HepG2 (cell line): ENCODE results near the gene BAIAP3. TPM values are rescaled to one million over a fixed set of nuclear protein-coding genes. Genes with fewer than 3 reads are reported as not detected.

ENCODE experiments used
- ATAC-seq: fragments of 200-7000 bp; cut with Tn5 transposase; 3 replicates; pipeline ENCODE4 v1.9.1; 2020; ENCODE audit warnings: mild to moderate bottlenecking, moderate library complexity
- BruUV-seq: library from RNA; stranded (reverse); fragments of 400-500 nt; replicated peaks from 2 replicates; lab custom pipeline; 2021; lab: Mats Ljungman, UMichigan
- CTCF ChIA-PET: fragments of 300-600 bp; formaldehyde crosslinking; extraction: SDS; loops from one replicate; lab custom pipeline; 2021; ENCODE audit warnings: low total read pairs, inconsistent platforms, low intra/inter-chr PET ratio; lab: Yijun Ruan, JAX
- POLR2A ChIA-PET: fragments of 350-600 bp; sonication (Branson Sonifier 250); formaldehyde crosslinking; loops from one replicate; lab custom pipeline; 2020; ENCODE audit warnings: antibody characterized with exemption, inconsistent platforms; lab: Yijun Ruan, JAX
- DNase-seq: peaks from one replicate; pipeline ENCODE4 v3.0.0-alpha.2; 2015; ENCODE audit warnings: low spot score
- FAIRE-seq: peaks from 3 replicates; lab custom pipeline; 2011; peaks lifted over from hg19 to GRCh38; lab: Jason Lieb, UNC
- H2AFZ ChIP-seq: one replicate; pipeline ENCODE4 v1.6.1; 2011; ENCODE audit warnings: low read length, inconsistent platforms
- H3K27ac ChIP-seq: fragments of 300-600 bp; 3 replicates; pipeline ENCODE4 v1.8.0; 2011; ENCODE audit warnings: mixed run types, mild to moderate bottlenecking, mixed read lengths, low read length, inconsistent platforms; ENCODE audit not compliant: insufficient read depth; ENCODE audit errors: extremely low read length
- H3K27me3 ChIP-seq, 2 experiments: fragments of 200-600 bp in 1 of 2; 2 replicates in 1 of 2; 3 replicates in 1 of 2; pipeline versions ENCODE4 v1.6.0 to v1.8.0; 2011; ENCODE audit warnings: low read length in 2 of 2, mild to moderate bottlenecking in 2 of 2, moderate library complexity in 2 of 2, inconsistent platforms in 1 of 2; ENCODE audit not compliant: insufficient read depth in 2 of 2, control insufficient read depth in 1 of 2
- H3K36me3 ChIP-seq, 2 experiments: fragments of 200-600 bp in 1 of 2; replicated peaks in 1 of 2; 2 replicates in 1 of 2; 3 replicates in 1 of 2; pipeline versions ENCODE4 v1.5.1 to v1.8.0; 2011; ENCODE audit warnings: low read length in 2 of 2, inconsistent platforms in 1 of 2; ENCODE audit not compliant: insufficient read depth in 2 of 2, control insufficient read depth in 1 of 2
- H3K4me1 ChIP-seq: 2 replicates; pipeline ENCODE4 v1.5.1; 2012; ENCODE audit warnings: low read length, inconsistent platforms; ENCODE audit not compliant: insufficient read depth
- H3K4me2 ChIP-seq: 2 replicates; pipeline ENCODE4 v1.6.0; 2011; ENCODE audit warnings: low read depth, low read length, inconsistent platforms
- H3K4me3 ChIP-seq, 3 experiments: fragments of 200-600 bp in 1 of 3; sonication (generic), shearing (Covaris generic) in 1 of 3; replicated peaks in 1 of 3; 2 replicates each; pipeline ENCODE4 v1.5.1; 2011 to 2016; ENCODE audit warnings: low read length in 3 of 3, inconsistent platforms in 2 of 3, low read depth in 2 of 3, mild to moderate bottlenecking in 2 of 3, control low read depth in 1 of 3, mixed read lengths in 1 of 3; ENCODE audit not compliant: insufficient read depth in 1 of 3
- H3K79me2 ChIP-seq: one replicate; pipeline ENCODE4 v1.6.1; 2011; ENCODE audit warnings: low read length, inconsistent platforms; ENCODE audit not compliant: insufficient read depth
- H3K9ac ChIP-seq: 2 replicates; pipeline ENCODE4 v1.6.0; 2011; ENCODE audit warnings: mild to moderate bottlenecking, low read depth, low read length, inconsistent platforms; ENCODE audit not compliant: insufficient read depth
- H3K9me3 ChIP-seq: 2 replicates; pipeline ENCODE4 v1.5.1; 2012; ENCODE audit warnings: mild to moderate bottlenecking, low read length
- H4K20me1 ChIP-seq: 2 replicates; pipeline ENCODE4 v1.6.0; 2011; ENCODE audit warnings: inconsistent platforms, mild to moderate bottlenecking, low read length, moderate library complexity; ENCODE audit not compliant: insufficient read depth
- AGO2 ChIP-seq: fragments of 200-400 bp; formaldehyde crosslinking; optimal IDR thresholded peaks from 2 replicates; pipeline ENCODE3; 2017; ENCODE audit warnings: mild to moderate bottlenecking, low read depth, low read length, moderate library complexity
- KDM2A ChIP-seq: sonication (generic); formaldehyde crosslinking; IDR thresholded peaks from 2 replicates; pipeline ENCODE4 v1.4.0; 2020; ENCODE audit warnings: low read depth, missing genetic modification reagents, borderline replicate concordance
- SRSF1 ChIP-seq: fragments of 200-400 bp; formaldehyde crosslinking; optimal IDR thresholded peaks from 2 replicates; pipeline ENCODE3; 2017; ENCODE audit warnings: mild to moderate bottlenecking, low read depth, low read length, moderate library complexity
- ZBTB4 ChIP-seq: sonication (generic); formaldehyde crosslinking; IDR thresholded peaks from 2 replicates; pipeline ENCODE4 v1.4.0; 2020; ENCODE audit warnings: missing genetic modification reagents, mild to moderate bottlenecking, borderline replicate concordance
- ZMAT3 ChIP-seq: sonication (generic); formaldehyde crosslinking; conservative IDR thresholded peaks from 2 replicates; pipeline ENCODE4 v1.7.0; 2021; ENCODE audit warnings: missing genetic modification reagents
- ZNF644 ChIP-seq: IDR thresholded peaks from 2 replicates; pipeline ENCODE4 v1.6.1; 2016; ENCODE audit warnings: low read depth
- WGBS: methylation state at CpG from one replicate; pipeline ENCODE4 v1.1.6; 2017; ENCODE audit warnings: low lambda C conversion rate; 5-methylcytosine and 5-hydroxymethylcytosine counted together
- in situ Hi-C: cut with HindIII; loops from 2 replicates; pipeline ENCODE4 v1.10.0; 2017; ENCODE audit warnings: low pct_unique_long_range_greater_than_20kb; ENCODE audit not compliant: extremely low pct_ligation_motif_present
- intact Hi-C: fragments of 100-400 bp; cut with micrococcal nuclease; formaldehyde crosslinking; loops from one replicate; pipeline ENCODE4 v1.10.0; 2022; ENCODE audit not compliant: unreplicated experiment
- polyA plus RNA-seq, 8 experiments: library from polyadenylated mRNA; depleted of rRNA in 3 of 8; stranded (reverse) in 7 of 8; unstranded in 1 of 8; fragments of >200 nt; fragmentation: Illumina TruSeq in 4 of 8; extraction: Trizol in 4 of 8; gene quantifications; 2 replicates each; pipeline versions ENCODE4 v1.2.1 to v1.2.3, GENCODE V29; 2011 to 2016; ENCODE audit warnings: low read depth in 4 of 8, missing spikeins in 1 of 8, mixed read lengths in 1 of 8; ENCODE audit not compliant: insufficient read depth in 1 of 8
- total RNA-seq, 5 experiments: library from RNA; depleted of rRNA; stranded (reverse); fragments of >200 nt; fragmentation: Illumina TruSeq; extraction: Trizol; gene quantifications; 2 replicates each; pipeline ENCODE4 v1.2.3, GENCODE V29; 2016; ENCODE audit warnings: low read depth in 1 of 5

Gene BAIAP3
- total and polyA plus RNA-seq, 2 of the 13 experiments (the other 11 are each of a cell fraction or from before 2014, with no cell fraction given) = 3.2 to 5.7 TPM

GRCh38 chr16:1326946-1327618, 6.4 kb upstream of the BAIAP3 start:
- H4K20me1 ChIP-seq = no peaks in the 10 kb centered on the region
- no peaks in the 10 kb centered on the region for H3K9me3 ChIP-seq
- H2AFZ ChIP-seq = no peak overlapping the region
- ChIA-PET CTCF (no interaction called here), POLR2A (no interaction called here)
- peaks cover 13% of the 10 kb centered on the region for H3K4me1 ChIP-seq
- no peak overlapping the region for H3K27ac ChIP-seq
- in situ Hi-C loops (no loop called here), intact Hi-C loops (no loop called here)
- no peak overlapping the region for H3K4me2 ChIP-seq
- no peak overlapping the region for H3K9ac ChIP-seq
- DNase-seq (no peak), ATAC-seq (no peak), FAIRE-seq (no peak)
- no peak overlapping the region for H3K4me3 ChIP-seq
- H3K79me2 ChIP-seq = no peaks in the 10 kb centered on the region
- peaks cover 3 to 17% of the 10 kb centered on the region in 2 experiments; a peak in 3 of 5 replicates for H3K36me3 ChIP-seq
- BruUV-seq = no TSS peak
- no peaks in the 10 kb centered on the region; a peak in 1 of 5 replicates for H3K27me3 ChIP-seq
- TF ChIP-seq AGO2 = peak; percentile 52
- TF ChIP-seq KDM2A (CRISPR knock-in tag) = 0 out of 2 replicates have a peak, but pooled peaks have one; percentile 13
- TF ChIP-seq SRSF1 = no peak
- no peak for TF ChIP-seq ZNF644 (CRISPR knock-in tag)
- WGBS = 100% methylated on average over 5 of the region's 17 CpGs

DNA sequence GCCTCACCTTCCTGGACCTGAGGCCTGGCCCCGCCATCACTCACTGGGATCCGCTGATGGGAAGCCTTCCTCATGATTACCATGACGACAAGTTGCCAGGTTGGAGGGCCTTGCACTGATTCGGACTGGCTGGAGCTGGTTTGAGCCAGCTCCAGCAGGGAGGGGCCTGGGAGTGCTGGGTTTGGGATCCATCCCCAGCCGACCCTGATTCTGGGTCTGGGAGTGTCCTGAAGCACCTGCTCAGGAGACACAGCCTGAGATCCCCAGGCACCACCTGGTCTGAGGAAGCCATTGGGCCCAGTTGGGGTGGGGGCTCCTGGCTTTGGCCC, 5.9 kb upstream of the BAIAP3 start:
- in situ Hi-C loops = no loop called here
- CTCF ChIA-PET = no interaction called here
- no TSS peak for BruUV-seq

More for the DNA sequence above, 5.9 kb upstream of the BAIAP3 start:
- H3K36me3 ChIP-seq = peaks cover 3 to 17% of the 10 kb centered on the region in 2 experiments; a peak in 3 of 5 replicates
- FAIRE-seq (no peak), ATAC-seq (no peak), DNase-seq (no peak)
- intact Hi-C loops = no loop called here
- 90% methylated on average over 3 of the region's 5 CpGs for WGBS
- H2AFZ ChIP-seq = no peak overlapping the region
- H3K4me3 ChIP-seq = no peak overlapping the region
- TF ChIP-seq ZBTB4 (no peak), KDM2A (CRISPR knock-in tag) (peak; percentile 2; the same call in 1 of the 2 replicates), ZMAT3 (CRISPR knock-in tag) (no peak)
- H3K27ac ChIP-seq = no peak overlapping the region
- H4K20me1 ChIP-seq = no peaks in the 10 kb centered on the region
- H3K4me1 ChIP-seq = peaks cover 18% of the 10 kb centered on the region
- H3K4me2 ChIP-seq = no peak overlapping the region
- POLR2A ChIA-PET = no interaction called here
- no peaks in the 10 kb centered on the region for H3K9me3 ChIP-seq
- H3K9ac ChIP-seq = no peak overlapping the region
- peaks cover under 1 to 4% of the 10 kb centered on the region in 2 experiments; a peak in 3 of 5 replicates for H3K27me3 ChIP-seq
- no peaks in the 10 kb centered on the region for H3K79me2 ChIP-seq
